Stimulated activated CD4-positive, alpha-beta T cell treated with anti-CD3 and anti-CD28 coated beads, Interleukin-15, amount 100 ng/mL, for 24 hours (primary cell): Measurements from ENCODE around the gene GATAD2B.
A peak's percentile ranks its signal among the peaks of the same experiment; 100 is the strongest.

Experiments
- DNase-seq: peaks from one replicate; pipeline ENCODE4 v3.0.0-alpha.2; 2020

GATAD2B gene

DNA sequence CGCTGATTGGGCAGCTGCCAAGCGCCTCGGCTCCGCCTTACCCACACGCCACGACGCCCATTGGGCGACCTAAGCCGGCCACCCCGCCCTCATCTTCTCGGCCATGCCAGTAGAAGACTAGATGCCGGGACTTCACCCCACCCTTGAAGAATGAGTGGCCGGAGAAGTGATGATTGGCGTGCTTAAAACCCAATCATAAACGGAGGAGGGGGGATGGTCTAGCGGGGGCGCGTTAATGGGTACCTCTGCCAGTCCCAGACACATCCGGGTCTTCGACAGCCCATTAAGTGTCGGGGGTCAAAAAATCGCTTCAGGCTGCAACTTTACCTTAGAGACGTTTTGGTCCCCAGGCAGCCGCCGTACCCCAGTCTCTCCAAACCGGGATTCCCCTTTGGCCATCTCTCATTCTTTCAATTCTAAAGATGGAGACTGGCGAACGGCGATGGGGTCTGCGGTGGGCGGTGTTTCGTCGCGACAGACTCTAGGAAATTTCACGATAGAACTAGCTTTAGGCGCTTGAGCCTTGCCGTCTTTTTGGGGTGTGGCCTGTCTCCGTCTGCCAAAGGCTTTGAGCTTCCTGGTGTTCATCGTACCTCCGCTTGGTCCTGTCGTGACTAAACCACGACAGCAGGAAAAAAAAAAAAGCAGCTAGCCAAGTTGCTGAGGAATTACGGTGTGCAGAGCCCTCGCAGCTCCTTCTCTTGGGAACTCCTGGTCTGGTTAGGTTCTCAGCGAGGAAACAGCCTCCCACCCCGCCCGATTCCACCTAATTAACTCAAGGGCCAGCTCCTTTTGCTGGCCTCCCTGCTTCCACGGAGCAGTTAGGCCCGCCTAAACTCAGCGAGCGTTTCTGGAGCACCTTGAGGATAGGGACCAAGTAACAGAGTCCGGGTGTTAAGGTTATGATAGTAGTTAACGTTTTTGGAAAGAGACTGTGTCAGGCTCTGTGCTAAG lies at the start of gene GATAD2B:
GATAD2B (minus strand) TSS at position 1 of the 954 bp plus-strand sequence. CDS start 94,625 bp downstream, outside the sequence.
- peak; percentile 99 for DNase-seq

- DNase-seq = no peak
Measured at GRCh38 chr1:153970346-153970745, 47.6 kb upstream of the GATAD2B start.

GRCh38 chr1:153968972-153969371 lies 46.2 kb upstream of the GATAD2B start:
- no peak for DNase-seq

GRCh38 chr1:153968408-153968807 lies 45.6 kb upstream of the GATAD2B start:
- no peak for DNase-seq

DNA sequence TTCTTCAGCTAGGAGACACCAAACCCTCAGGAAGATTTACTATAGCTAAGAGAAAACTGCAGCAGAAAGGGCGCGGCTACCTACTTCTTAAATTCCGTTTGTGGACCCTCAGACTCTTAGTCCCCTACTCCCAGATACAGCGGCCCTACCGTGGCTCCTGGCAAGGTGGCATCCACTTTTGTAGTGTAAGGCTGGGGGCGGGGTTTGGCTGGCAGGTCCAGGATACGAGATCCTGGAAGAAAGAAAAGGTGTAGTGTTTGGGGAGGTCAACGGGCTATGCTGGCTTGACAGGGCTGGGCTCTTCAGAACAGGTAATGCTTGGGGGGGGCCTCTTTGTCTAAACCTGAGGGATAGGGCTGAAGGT lies 45.2 kb upstream of the GATAD2B start:
- no peak for DNase-seq

GRCh38 chr1:153967107-153967999 lies 44.6 kb upstream of the GATAD2B start, which contains the start of gene CREB3L4:
TSS of gene CREB3L4 (plus strand) at chr1:153967902. CDS start at chr1:153968526, 624 bp downstream.
- peak; percentile 90 for DNase-seq

DNA sequence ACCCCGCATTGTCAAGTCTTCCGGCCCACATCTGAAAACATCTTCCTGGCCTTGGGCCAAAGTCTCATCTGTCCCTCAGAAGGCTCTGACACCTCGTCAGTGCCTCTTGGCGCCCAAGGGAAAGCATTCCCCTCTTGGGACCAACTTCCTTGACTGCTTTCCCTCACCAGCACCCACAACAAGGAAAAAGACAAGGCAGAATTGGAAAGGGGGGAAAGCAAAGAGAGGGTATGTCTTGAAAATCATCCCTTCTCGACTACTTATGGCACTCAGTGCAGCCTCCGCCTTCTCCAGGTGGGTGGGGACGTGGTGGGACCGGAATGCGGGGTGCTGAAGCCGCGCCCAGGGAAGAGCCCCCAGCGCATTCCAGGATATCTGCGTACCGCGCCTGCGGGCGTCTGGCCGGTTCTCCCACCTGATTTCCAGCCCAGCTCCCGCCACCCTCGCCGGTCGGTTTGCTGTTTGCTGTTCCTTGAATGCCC lies 41.1 kb upstream of the GATAD2B start:
- DNase-seq = peak; percentile 42

DNA sequence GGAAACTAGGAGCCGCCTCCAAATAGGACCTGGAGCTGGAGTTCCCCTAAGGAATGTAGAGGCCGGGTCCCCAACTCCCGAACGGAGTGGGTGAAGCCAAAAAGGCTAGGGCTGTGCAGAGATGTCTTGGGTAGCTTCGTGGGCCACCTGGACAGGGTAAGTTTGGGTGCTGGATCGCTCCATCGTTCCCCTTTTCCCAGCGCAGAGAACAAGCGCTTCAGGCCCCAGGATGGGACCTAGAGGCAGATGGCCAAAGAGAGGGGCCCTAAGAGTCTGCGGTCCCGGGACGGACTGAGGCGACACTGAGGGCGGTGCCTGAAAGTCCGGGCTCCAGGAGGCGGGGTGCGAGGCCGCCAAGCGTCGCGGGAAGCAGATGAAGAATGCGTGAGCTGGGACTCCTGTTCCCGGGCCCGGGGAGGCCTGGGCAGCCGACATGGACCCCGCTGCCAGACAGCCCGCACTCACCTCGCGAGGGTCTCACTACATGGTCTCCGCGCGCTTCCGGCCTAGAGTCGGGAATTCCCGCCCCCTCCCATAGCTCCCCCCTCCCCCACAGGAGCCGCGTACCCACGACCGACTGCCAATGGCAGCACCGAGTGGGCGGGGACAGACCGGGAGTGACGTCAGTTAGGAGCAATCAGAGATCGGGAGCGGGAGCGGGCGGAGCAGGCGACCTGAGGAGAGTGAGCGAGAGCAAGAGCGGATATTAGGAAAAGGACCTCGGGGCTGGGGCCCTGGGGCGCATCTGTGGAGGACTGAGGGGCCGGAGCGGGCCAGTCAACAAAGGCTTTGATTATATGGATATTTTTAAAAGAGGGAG lies 40.5 kb upstream of the GATAD2B start, which contains the start of gene SLC39A1:
SLC39A1 (minus strand) TSS at position 508 of the 820 bp plus-strand sequence. CDS start 822 bp downstream, outside the sequence.
- peak; percentile 98 for DNase-seq

DNA sequence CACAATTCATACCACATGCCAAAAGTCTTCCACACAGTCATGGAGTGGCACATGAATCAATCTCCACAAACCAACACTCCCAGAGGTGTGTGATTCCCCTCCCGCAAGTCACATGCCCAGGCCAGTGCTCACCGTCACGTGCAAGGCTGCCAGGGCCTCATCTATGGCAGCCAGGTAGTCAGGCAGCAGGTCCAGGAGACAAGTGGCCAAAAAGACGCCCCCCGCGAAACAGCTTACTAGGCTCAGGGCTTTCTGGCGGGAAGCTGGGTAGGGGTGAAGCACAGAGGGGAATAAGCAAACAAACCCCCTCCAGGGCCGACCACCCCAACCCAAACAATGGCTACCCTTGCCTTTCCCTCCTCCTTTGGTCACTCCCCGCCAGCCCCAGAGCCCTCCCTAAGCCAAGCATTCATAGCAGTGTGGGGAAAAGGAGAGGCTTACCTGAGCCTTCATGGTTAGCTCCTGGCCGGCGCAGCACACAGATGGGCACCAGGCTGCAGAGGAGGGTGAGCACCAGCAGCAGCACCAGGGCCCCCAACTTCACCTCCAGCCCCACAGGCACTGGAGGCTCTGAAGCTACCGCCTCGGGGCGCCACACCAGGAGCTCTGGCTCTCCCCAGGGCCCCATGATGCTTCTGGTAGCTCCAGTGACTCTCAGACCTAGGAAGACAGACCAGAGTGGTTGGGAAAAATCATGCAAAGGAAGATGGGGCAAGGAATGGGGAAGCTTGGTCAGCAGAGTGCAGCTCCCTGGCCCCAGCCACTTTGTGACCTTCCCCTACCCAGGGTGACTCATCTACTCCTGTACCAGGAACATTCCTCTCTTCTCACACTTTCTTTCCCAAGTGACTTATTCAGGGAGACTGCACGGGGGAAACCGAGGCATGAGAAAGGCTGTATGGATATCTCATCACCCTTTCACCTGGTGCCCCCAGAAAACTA lies 39.6 kb upstream of the GATAD2B start:
- DNase-seq = no peak

DNA sequence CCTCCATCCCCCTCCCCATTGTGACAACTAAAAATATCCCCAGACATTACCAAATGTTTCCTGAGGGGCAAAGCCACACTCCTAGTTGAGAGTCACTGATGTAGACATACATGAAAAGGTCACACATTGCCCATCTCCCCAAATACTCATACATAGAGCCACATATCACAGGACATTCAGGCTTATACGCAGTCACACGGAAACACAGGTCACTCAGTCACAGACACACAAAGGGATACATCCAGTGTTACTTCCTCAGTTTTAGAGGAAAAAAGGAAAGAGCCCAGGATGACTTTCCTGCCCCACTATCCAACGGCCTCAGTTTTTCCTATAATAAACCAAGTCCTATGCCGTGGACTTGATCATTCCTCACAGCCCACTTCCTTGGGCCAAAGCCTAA lies 38.6 kb upstream of the GATAD2B start:
- no peak for DNase-seq

- DNase-seq = no peak
Measured at GRCh38 chr1:153960206-153960605, 37.4 kb upstream of the GATAD2B start.

DNA sequence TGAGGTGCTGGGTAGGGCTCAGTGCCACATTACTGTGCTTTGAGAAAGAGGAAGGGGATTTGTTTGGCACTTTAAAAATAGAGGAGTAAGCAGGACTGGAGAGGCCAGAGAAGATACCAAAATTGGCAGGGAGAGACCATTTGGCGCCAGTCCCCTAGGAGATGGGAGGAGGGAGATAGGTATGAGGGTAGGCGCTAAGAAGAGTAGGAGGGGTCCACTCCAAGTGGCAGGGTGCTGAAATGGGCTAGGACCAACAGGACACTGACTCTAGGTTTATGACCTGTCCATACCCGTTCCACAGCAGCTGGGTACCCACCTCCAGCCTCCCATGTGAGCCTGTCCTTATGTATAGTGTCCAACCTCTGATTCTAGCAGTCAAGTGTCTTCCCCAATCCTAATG lies 36.7 kb upstream of the GATAD2B start:
- no peak for DNase-seq

- DNase-seq = no peak
Measured at GRCh38 chr1:153958961-153959260, 36.1 kb upstream of the GATAD2B start.

- DNase-seq = peak; percentile 99
Measured at GRCh38 chr1:153958111-153958960, 35.6 kb upstream of the GATAD2B start, which contains the start of gene CRTC2. TSS of gene CRTC2 (minus strand) at chr1:153958612. CDS start at chr1:153958497, 115 bp downstream.

- DNase-seq = peak; percentile 54
Measured at GRCh38 chr1:153957744-153958110, 35.0 kb upstream of the GATAD2B start.

GRCh38 chr1:153956997-153957715 lies 34.4 kb upstream of the GATAD2B start:
- DNase-seq = no peak

- DNase-seq = no peak
Measured at GRCh38 chr1:153954826-153955225, 32.1 kb upstream of the GATAD2B start.

DNA sequence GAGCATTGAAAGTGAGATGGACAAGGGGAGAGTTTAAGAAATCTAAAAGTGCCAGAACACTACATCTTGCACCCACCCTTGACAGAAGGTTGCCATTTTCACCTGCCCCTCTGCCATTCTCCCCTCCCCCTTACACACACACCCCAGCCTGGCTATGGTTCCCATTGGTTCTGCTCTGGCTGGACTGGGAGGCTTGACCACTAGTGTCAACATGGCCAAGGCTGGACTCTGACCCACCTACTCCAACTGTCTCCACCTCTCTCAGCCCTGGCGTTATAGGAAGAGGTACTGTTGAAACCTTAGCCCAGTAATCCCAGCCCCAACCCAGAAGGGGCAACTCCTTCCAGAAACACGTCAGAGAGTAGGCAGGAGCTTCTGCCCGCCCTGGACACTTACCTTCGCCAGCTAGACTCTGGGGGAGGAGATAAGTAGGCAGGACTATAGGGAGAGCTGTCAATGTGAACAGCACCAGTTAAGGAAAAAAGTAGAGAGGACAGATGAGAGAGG lies 31.1 kb upstream of the GATAD2B start:
- DNase-seq = no peak

DNA sequence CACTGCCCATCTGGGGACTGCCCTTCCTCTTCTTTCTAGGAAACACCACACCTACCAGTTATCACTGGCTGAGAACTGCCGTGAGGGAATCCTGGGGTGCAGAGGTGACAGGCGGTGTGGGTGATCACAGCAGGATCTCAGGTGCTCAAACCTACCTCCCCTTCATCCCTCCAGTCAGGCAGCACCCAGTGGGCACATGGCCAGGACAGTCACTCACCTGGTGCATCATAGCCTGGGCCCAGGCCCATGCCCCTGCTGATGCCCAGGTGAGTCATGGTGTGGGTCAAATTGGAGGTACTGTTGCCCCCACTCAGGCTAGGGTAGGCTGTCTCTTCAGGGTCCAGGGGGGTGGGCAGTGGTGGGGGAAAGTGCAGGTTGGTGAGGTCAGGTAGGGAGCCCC lies 29.0 kb upstream of the GATAD2B start:
- DNase-seq = no peak
